HG02970 (cell line): ENCODE data around the gene GALNT2.

Experiments used
- ATAC-seq: cut with Tn5 transposase; IDR thresholded peaks from one replicate; pipeline ENCODE4 v1.9.1; 2021; ENCODE audit warnings: mild to moderate bottlenecking, moderate library complexity, moderate number of reproducible peaks; ENCODE audit not compliant: unreplicated experiment, low FRiP score

Gene GALNT2

GRCh38 chr1:230280906-230281413, 213.9 kb downstream of the GALNT2 start:
- no peak for ATAC-seq

DNA sequence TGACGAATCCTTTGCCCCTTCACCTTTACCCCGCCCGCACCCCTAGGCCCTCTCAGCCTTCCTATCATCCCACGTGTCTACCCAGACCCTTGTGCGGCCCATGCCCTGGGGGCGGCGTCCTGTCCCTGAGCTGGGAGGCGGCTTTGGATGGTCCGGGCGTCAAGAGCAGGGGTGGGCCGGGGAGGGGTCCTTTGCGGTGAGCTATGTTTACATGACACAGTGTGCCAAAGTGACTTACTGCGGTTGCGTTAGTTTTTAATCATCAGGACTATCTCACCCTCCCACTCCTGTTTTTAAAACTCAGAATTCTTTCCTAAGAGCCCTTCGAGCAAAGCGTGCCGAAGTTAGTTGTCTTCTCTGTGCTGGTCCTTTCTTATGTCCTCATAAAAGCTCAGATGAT, 214.5 kb downstream of the GALNT2 start:
- no peak for ATAC-seq

DNA sequence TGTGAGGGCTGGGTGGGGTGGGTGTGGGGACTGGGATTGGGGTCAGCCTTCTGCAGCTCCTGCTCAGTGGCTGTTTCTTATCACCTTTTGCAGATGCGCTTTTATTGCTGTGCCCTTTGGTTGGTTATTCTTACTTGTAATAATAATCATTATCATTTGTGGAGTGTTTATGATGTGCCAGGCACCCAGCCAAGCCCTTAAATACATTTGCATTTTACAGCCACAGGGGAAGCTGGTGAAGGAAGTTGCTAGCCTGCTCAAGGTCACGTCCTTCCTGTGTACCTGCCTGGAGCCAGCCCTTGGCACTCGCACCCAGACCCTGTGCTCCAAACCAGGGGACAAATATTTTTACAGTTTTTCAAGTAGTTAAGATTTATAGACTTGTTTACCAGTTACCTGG, 215.1 kb downstream of the GALNT2 start:
- ATAC-seq = no peak

DNA sequence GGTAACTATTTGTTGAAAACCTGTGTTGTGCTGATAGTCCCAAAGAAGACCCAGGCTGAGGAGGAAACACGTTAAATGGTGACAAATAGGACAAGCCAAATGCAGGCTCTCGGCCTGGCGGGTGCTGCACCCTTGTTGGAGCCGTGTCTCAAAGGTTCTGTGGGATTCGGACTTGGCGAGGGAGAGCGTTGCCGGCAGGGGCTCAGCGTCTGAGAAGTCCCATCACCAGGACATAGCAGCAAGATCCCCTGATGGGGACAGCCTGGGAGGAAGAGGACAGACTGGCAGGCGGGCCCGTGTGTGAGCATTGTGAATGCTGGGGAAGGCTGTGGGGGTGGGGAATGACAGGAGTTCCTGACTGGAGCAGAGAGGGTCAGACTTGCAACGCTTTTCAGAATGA, 216.6 kb downstream of the GALNT2 start:
- no peak for ATAC-seq

DNA sequence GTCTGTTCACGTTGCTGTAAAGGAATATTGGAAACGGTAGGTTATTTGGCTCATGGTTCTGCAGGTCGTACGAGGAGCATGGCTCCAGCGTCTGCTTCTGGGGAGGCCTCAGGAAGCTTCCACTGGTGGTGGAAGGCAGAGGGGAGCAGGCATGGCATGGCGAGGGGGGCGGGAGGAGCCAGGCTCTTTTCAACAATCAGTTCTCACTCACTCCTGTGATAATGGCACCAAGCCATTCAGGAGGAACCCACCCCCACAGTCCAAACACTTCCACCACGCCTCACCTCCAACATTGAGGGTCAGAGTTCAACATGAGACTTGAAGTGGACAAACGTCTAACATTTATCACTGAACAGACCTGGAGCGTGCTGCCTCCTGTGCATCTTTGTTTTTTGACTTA, 217.9 kb downstream of the GALNT2 start:
- no peak for ATAC-seq

DNA sequence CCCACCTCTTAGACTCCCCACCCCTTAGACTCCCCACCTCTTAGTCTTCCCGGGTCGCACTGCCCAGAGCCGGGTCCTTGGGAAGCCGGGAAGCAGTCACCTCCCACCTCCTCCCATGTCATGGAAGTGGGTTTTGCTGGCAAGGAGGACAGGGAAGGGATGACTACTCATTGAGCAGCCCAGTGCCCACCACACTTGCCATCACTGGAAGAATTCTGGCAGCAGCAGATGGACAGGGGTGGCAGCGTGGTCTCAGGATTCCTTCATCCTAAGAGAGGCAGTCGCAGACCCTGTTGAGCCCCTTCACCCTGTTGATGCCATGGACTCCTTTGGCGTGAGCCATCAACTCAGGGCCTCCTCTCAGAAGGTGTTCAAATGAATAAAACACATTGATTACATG, 218.3 kb downstream of the GALNT2 start:
- ATAC-seq = no peak

- ATAC-seq = no peak
Measured at GRCh38 chr1:230286166-230286889, 219.3 kb downstream of the GALNT2 start.

- ATAC-seq = no peak
Measured at GRCh38 chr1:230286890-230287269, 219.8 kb downstream of the GALNT2 start.

- ATAC-seq = no peak
Measured at GRCh38 chr1:230287674-230288315, 220.8 kb downstream of the GALNT2 start.

DNA sequence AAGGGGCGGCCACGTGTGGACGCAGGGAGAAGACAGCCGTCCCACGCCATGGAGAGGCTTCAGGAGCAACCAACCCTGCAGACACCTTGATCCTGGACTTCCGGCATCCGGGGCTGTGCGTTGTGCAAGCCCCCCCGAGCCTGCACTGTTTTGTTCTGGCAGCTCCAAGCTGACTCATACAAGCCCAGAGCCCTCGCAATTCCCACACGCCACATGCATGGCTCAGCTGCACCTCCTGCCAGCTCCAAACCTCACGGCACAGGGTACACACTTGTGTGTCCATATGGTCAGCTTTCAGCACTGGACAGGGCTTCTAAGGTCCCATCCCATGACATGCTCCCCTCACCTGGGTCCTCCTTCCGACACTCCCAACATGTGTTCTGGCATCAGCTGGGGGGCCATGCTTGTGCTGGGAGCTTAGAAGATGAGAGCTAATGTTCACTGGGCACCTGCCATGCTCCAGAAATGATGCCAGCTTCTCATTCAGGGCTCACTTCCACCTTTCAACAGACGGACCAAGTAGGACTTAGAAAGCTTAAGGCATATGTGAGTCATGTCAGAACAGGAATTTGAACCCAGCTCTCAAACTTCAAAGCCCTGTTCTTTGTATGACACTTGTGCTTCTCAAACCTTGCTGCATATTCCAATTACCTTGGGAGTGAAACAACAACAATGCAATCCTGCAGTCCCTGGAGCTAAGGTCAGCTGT, 221.8 kb downstream of the GALNT2 start:
- no peak for ATAC-seq

DNA sequence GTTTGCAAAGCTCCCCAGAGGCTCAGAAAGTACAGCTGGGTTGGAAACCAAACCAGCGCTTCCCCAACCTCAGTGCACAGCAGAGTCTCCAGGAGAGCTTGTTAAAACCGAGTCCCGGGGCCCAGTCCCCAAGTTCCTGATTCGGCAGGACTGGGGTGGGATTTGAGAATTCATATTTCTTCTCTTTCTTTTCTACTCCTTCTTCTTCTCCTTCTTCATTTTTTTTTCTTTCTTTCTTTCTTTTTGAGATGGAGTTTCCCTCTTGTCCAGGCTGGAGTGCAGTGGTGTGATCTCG, 222.3 kb downstream of the GALNT2 start:
- ATAC-seq = no peak

- no peak for ATAC-seq
Measured at GRCh38 chr1:230291731-230292620, 224.9 kb downstream of the GALNT2 start.

GRCh38 chr1:230292689-230293389, 225.8 kb downstream of the GALNT2 start:
- ATAC-seq = no peak

DNA sequence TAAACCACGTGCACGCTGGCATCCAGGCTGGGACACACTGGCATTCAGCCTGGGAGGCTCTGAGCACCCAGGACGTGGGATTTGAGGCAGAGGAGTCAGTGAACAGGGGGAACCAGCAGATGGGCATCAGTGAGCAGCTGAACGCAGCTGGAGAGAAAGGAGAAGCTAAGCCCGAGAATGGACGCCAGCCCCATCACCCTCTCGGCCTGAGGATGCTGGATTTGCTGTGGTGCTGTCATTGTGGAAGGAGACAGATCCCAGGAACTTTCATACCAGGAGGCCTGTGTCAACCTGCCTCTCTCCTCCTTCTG, 226.3 kb downstream of the GALNT2 start:
- ATAC-seq = no peak

DNA sequence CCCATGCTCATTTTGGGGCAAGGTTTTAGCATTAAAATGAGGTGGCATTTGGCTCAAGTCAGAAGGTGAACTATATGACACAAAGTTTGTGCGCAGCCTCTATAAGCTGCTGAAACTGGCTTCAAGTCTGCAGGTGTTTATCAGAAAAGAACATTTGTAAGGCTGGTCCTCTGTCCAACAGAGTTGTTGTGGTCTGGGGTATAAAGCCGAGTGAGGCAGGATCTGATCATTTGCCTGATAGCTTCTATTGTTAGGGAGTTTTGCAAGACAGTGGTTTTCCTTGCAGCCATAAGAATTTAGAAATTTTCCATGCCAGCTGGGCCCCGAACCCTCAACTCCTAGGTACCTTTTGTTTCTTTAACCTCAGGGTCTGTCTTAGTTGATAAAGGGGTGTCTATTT, 228.3 kb downstream of the GALNT2 start:
- ATAC-seq = no peak

GRCh38 chr1:230299191-230300006, 232.4 kb downstream of the GALNT2 start:
- ATAC-seq = no peak

DNA sequence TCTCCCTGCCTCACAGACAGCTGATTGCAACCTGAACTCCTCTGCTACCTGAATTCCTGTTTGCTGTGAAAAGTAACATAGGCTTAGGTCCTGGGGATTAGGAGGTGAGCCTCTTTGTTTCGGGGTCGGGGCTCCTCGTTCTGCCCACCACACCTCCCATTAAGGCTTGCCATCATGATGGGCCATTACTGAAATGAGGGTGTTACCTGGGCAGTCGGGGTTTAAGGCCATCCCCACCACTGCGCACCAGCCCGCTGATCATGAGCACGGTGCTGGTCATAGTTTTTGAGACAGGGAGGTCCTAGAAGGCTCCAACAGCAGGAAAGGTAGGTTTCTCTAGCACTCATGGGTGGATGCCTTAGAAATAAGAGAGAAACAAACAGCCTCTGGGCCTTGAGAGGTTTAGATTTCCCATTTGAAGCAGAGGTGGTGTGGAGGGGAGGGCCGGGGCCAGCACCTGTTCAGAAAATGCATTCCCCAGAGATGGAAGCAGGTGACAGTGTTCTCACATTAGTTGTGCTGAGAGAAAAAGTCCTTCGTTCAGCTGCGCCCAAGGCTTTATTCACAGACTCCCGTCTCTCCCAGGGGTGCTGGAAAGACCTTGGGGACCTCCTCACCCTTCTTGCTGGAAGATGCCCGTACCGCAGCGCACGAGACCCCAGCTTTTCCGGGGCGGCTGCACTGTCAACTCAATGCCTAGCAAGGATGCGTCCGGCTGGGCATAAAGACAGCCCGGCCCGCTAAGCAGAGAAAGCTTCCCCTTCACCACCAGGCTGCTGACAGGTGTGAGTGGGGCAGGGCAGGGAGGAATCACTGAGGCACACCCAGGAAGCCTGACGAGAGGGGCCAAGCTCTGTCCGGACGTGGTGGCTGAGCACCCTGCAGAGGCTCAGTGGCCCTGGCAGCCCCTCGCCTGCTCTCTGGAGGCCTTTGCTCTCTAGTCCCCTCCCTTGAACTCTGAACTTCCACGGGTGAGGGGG, 233.6 kb downstream of the GALNT2 start:
- no peak for ATAC-seq

DNA sequence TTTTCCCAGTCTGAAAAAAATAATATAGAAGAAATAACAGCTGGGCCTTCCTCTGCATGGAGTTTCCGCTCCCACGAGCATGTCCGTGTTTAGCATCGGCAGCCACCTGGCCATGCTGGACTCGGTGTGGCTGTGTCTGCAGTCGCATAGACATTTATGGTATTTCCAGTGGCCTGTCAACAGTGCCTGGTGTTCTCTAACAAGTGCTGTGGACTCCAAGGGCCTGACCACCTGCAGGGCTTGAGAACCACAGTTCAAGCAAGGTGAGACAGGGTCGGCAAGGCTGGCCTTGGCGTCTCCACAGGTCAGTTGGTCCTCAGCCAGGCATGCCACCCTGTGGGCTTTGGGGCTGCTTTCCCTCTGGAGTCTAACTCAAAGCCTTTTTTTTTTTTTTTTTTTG, 234.3 kb downstream of the GALNT2 start:
- no peak for ATAC-seq
